ENCODE results near the gene C15orf40.
A peak's percentile ranks its signal among the peaks of the same experiment; 100 is the strongest.

Gene C15orf40

DNA sequence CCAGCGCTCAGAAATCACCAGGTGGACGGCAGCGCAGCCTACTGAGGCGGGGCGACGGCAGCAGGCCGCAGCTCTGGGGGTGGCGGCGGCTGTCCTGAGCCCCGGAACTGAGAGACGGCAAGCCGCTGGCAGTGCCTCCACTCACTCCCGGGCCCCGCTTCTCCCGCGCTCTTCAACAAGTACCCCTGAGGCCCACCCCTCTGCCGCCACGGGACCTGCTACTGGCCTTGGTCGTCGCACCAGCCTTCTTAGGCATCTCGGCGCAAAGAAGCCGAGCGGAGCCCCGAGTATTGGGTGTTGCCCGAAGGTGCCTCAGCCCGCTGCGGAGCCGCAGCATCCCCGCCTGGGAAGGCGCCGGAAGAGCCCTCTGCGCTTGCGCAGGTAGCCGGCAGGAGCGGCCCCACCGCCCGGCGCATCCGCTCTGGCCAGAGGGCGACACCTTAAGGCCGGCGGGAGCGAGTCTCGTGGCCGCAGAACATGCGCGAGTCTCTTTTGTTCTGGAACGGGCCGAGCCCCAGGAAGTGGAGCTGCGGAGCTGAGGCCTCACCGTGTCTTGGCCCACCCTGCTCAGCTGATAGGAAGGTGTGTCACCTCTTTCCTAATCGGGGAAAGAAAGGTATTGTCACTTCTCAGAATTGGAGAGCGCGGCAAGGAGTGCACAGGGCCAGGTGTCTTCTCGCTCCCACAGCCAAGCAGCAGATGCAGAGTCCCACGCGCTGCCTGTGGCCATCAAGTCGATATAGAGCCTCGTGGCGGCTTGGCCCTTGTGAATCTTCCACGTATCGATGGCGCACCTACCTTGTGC is at the start of gene C15orf40:
C15orf40 (minus strand) TSS at position 369 of the 805 bp plus-strand sequence; CDS start at position 337, 32 bp downstream.
- peak within 1 kb of the TSS; percentile 97 for H3K4me3 ChIP-seq (ENCODE audit: low read depth, low read length)
- peak; percentile 95 for DNase-seq (ENCODE audit: low read depth)
- TF ChIP-seq, protein P1, sequence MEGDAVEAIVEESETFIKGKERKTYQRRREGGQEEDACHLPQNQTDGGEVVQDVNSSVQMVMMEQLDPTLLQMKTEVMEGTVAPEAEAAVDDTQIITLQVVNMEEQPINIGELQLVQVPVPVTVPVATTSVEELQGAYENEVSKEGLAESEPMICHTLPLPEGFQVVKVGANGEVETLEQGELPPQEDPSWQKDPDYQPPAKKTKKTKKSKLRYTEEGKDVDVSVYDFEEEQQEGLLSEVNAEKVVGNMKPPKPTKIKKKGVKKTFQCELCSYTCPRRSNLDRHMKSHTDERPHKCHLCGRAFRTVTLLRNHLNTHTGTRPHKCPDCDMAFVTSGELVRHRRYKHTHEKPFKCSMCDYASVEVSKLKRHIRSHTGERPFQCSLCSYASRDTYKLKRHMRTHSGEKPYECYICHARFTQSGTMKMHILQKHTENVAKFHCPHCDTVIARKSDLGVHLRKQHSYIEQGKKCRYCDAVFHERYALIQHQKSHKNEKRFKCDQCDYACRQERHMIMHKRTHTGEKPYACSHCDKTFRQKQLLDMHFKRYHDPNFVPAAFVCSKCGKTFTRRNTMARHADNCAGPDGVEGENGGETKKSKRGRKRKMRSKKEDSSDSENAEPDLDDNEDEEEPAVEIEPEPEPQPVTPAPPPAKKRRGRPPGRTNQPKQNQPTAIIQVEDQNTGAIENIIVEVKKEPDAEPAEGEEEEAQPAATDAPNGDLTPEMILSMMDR (IDR thresholded peaks at IDR 0.05; ENCODE audit: low read depth, low read length) = peak; percentile 66
- TF ChIP-seq, protein P2, sequence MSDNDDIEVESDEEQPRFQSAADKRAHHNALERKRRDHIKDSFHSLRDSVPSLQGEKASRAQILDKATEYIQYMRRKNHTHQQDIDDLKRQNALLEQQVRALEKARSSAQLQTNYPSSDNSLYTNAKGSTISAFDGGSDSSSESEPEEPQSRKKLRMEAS (IDR thresholded peaks at IDR 0.05; ENCODE audit: low read depth, low read length) = peak; percentile 90
- TF ChIP-seq MYC (IDR thresholded peaks at IDR 0.05; ENCODE audit: low read depth, low read length) = peak; percentile 98
- TF ChIP-seq POLR2A (IDR thresholded peaks at IDR 0.05; ENCODE audit: extremely low read depth, insufficient read length) = peak; percentile 84

DNA sequence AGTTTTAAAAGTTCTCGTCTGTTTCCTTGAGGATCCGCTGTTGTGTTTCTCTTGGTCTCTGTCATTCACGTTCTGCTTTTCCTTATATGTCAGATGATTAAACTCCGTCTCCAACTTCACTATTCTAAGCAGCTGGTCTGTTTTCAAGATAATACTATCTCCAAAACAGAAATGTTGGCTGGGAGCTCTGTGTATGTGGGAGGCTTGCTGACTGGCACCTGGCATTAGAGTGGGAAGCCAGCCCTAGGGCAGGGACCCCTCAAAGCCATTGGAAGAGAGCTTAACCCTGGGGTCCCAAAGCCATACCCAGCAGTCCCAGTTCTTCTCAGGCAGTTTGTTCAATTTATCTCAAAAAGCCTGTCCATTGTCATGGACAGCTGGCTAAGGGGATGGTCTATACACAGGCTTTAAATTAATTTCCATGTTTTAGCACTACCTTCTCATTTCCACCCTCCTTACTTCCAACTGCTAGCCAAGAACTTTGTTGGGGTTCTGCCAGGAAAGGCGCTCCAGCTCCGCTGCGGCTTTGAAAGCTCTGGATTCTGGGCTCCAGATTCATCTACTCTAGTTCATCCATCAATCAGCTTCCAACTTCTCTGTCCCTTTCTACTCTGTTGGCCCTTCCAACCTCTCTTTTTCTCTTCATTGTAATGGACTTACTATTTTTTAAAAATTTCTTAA is 46.4 kb upstream of the C15orf40 start:
- no peak overlapping the region for H3K4me3 ChIP-seq (ENCODE audit: low read depth, low read length)
- TF ChIP-seq, protein P1 (IDR thresholded peaks at IDR 0.05; ENCODE audit: low read depth, low read length) = no peak
- TF ChIP-seq MYC (IDR thresholded peaks at IDR 0.05; ENCODE audit: low read depth, low read length) = no peak
- TF ChIP-seq, protein P2 (IDR thresholded peaks at IDR 0.05; ENCODE audit: low read depth, low read length) = no peak
- no peak for DNase-seq (ENCODE audit: low read depth)

DNA sequence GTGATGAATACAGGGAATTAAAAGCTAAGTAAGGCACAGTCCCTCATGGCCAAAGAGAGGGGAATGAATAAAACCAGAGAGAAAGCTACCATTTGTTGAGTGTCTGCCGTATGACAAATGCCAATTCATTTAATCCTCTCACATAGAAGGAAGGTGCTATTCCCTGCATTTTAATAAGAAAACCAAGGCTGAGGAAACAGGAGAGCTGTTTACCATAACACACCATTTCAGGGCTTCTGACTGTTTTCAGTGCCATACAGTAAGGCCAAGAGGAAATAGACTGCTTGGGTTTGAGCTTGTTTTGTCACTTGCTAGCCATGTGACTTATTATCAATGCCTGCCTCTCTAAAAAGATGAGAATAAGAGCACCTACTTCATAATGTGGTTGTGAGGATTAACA is 45.6 kb upstream of the C15orf40 start:
- no peak for DNase-seq (ENCODE audit: low read depth)
- no peak overlapping the region for H3K4me3 ChIP-seq (ENCODE audit: low read depth, low read length)
- TF ChIP-seq, protein P1 (IDR thresholded peaks at IDR 0.05; ENCODE audit: low read depth, low read length) = no peak
- TF ChIP-seq MYC (IDR thresholded peaks at IDR 0.05; ENCODE audit: low read depth, low read length) (no peak), POLR2A (IDR thresholded peaks at IDR 0.05; ENCODE audit: extremely low read depth, insufficient read length) (no peak)
- TF ChIP-seq, protein P2 (IDR thresholded peaks at IDR 0.05; ENCODE audit: low read depth, low read length) = no peak

DNA sequence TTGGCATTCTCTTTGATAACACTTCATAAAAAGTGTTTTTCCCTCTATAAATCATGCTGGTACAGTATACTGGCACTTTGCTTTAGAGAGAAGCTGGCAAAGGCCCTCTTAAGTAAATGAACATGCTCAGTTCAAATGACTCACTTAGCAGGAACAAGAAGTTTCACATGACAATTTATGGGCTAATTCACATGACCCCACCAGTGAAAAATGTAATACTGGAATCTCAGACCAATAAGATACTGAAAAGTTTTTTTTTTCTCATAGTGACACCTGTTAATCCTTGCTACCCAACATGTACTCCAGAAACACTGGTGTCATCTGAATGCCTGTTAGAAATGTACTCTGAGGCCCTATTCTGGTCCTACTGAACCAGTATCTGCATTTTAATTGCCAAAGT is 41.7 kb upstream of the C15orf40 start:
- TF ChIP-seq, protein P1 (IDR thresholded peaks at IDR 0.05; ENCODE audit: low read depth, low read length) = no peak
- no peak for TF ChIP-seq MYC (IDR thresholded peaks at IDR 0.05; ENCODE audit: low read depth, low read length)
- TF ChIP-seq, protein P2 (IDR thresholded peaks at IDR 0.05; ENCODE audit: low read depth, low read length) = no peak
- TF ChIP-seq POLR2A (IDR thresholded peaks at IDR 0.05; ENCODE audit: extremely low read depth, insufficient read length) = no peak
- H3K4me3 ChIP-seq (ENCODE audit: low read depth, low read length) = no peak overlapping the region
- peak; percentile 28 for DNase-seq (ENCODE audit: low read depth)

DNA sequence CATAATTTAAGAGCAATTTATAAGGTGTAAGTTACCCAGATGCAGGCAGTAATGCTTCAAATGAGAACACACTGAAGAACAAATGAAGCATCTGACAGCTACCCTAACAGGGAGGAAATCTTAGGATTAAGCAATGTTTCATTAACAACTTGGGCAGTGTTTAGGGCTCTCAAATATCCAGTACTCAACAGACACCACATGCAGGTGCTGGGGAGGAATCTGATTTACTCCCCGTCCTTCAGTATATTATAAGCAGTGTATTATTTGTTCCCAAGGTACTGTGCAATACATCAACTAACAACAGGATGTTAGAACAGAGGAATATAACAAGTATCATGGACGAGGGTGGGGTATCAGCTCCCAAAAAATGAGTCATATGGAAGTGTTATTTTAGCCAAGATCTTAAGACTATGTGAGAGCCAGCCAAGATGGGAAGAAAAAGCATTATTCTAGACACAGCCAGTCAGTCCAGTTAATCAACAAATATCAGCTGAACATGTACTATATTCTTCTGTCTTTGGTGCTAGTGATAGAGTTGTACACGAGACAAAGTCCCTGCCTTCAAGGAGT is 35.2 kb upstream of the C15orf40 start:
- no peak for DNase-seq (ENCODE audit: low read depth)
- H3K4me3 ChIP-seq (ENCODE audit: low read depth, low read length) = no peak overlapping the region
- TF ChIP-seq MYC (IDR thresholded peaks at IDR 0.05; ENCODE audit: low read depth, low read length) (no peak), POLR2A (IDR thresholded peaks at IDR 0.05; ENCODE audit: extremely low read depth, insufficient read length) (no peak)
- TF ChIP-seq, protein P2 (IDR thresholded peaks at IDR 0.05; ENCODE audit: low read depth, low read length) = no peak
- TF ChIP-seq, protein P1 (IDR thresholded peaks at IDR 0.05; ENCODE audit: low read depth, low read length) = no peak

All from NB4 (cell line).